CMK (cell line): ENCODE results near the gene POLR2J2.
"Not testable (repeated sequence)": the region's sequence is repeated elsewhere in the genome, so short reads cannot be mapped to it uniquely, and the experiment has no call there.

Experiments
- DNase-seq: peaks from one replicate; pipeline ENCODE4 v3.0.0-alpha.2; 2010; ENCODE audit warnings: low read depth

POLR2J2 gene

DNA sequence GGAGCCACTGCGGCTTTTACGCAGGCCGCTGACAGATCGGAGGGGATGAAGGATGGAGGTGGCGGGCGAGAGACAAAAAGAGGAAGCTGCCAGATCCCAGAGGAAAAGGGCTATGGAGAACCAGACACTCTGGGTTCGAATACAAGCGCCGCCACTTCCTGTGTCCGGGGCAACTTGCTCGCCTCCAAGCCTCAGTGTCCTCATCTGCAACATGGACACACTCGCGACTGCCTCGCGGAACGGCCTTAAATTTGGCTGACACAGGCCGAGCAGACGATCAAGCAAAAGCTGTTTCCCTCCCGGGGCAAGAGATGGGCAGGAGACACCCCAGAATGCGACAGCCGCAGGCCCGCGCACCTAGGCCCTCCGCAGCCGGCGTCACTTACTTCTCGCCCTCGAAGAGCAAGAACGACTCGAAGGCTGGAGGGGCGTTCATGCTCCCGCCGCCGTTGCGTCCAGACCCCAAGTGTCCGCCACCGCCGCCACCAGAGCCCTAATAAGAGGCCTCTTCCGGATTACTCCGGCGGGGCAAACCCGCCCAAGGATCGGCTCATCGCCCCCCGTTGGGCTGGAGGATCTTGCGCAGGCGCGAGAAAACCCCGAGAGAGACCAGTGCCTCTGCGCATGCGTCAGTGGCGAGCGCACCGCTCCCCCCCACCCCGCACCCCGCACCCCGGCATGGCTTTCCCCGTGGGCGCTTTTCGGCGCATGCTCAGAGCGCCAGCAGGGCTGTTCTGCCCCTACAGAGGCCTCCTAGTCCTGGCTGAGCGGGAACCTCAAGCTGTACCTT, at the start of gene POLR2J2:
TSS of gene POLR2J2 (minus strand) at position 498 of the 790 bp plus-strand sequence. CDS start at position 436, 62 bp downstream.
- not testable (repeated sequence) for DNase-seq

DNA sequence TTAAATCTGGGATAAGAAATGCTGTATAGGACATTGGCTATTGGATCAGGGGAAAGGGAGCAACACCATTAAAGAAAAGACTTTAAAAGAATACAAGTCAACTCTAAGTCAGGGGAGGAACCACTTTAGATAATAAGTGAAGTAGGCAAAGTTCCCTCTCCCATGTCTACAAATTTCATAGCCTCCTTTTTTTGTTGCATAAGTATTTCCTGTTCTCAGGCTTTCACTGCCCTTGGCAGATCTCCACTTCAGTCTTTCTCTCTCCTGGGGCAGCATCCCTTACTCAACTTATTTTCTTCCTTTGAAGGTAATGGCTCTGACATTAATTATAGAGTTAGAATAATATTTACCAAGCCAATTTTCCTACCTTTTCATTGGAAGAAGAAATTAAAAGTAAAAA, 47.0 kb upstream of the POLR2J2 start:
- DNase-seq, result not testable (repeated sequence)

DNA sequence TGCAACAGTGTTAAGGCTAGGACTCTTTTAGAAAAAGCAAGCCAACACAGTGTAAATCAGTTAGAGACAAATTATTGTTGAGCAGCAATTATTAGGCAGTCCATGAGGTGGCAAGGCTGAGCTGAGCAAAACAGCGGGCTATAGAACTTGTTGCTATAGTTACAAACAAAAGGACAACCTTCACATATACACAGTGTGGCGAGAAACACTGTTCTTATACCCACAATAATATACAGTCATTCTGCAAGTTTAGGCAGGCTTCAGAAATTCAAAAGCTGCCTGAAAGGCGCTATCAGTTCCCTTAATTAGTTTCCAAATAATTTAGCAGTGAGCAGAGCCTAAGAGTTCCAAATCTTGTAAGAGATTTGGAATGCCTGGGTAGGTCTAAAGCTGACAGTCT, 44.3 kb upstream of the POLR2J2 start:
- not testable (repeated sequence) for DNase-seq

DNA sequence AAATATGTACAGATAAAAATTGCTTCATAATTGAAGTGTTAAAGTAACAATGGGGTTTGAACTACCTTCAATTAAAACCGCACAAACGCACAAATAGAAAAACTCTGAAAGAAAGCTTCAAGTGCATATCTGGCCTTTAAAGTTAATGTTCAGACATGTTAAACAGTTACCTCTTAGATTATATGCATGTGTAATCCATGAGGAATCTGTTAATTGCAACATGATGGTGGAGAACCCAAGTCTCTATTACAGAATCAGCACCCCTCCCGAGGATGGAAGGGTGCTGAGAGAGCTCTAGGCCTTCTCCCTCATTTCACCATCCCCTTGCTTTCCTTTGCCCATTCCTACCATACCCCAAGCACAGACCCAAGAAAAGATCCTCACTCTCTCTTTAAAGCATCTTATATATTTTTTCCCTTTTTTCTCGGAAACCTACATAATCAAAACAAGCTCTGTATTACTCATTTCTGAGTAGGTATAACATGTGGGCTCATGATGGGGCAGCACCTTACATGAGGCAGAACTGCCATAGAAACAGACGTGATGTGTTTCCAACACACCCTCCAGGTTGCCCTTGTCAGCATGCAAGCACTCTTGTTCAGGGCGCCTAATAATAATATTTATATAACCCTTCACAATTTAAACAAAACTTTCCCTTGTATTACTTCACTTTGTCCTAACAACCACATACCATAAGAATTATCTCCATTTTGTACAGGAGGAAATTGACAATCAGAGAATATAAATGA, 43.5 kb upstream of the POLR2J2 start:
- not testable (repeated sequence) for DNase-seq

DNA sequence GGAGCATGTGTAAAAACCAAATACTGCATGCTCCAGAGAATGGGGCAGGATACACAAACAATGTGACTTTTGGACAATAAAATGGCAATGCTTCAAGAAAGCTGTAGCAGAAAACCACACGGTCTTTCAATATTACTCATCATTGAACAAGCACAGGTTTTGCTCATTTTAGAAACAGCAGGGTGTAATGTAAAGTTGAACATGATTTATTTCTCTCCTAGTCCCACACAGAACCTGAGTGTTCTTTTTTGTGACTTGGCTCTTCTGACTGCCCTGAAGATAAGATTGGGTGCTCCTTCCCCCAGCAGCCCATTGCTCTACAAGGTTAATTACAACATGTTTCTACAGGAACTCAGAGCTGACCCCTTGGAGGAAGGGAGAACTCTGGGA, 42.2 kb upstream of the POLR2J2 start:
- not testable (repeated sequence) for DNase-seq

DNA sequence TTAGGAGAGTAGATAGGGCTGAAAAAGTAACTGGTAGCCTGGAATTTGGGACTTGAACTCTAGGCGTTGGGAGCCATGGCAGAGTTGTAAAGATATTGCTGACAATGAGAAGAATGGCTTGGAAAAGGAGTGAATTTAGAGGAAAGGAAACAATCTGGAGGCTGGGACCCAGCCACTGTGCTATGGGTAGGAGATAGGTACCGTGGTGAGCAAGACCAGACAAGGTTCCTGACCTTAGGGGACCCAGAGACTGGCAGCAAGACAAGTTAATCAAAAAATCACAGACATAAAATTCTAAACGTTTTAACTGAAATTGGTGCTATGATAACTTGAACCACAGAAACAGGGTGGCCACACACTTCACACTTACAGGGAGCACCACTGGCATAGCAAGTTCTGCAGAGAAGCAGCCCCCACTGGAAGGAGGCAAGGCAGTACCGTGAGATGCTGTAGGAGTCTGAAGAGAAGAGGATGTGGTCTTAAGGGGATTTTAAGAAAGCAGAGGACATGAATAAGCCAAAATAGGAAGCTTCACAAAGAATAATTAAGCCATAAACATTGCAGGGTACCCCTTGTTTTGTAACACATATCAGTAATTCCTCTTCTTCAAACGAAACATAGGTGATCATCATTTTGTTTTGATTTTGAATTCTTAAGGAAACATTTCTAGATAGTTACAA, 41.7 kb upstream of the POLR2J2 start:
- not testable (repeated sequence) for DNase-seq

DNA sequence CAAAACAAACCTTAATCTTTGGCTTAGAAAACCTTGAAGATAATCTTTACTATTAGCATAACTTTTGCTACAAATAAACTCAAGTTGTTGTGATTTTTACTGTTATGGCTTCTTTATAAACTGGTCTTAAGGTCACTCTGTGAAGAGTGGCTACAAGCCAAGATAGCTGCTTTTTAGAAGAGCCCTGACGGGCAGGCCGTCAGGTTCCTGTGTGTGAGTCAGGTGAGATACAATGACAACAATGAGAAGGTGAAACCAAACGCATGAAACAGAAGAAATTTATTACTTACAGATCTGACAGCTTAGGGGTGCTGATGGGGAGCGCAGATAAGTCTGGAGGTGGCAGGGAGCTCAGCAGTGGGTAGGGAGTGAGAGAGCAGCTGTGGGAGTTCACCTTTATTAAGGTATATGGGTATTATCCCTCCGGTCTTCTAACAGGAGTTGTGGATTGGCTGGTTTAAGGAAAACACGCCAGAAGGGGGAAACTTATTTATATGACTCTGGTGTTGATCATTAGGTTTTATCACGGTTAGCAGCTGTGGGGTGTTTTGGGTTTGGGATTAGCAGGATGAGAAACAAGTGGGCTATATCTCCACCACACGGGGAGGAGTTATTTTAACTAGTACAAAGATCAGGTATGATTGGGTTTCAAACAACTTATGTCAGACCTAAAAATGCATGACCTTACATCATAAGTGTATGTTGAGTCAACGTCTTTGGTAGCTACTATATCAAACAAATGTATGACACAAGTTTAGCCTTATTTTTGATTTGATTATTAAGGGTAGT, 27.7 kb upstream of the POLR2J2 start:
- not testable (repeated sequence) for DNase-seq

DNA sequence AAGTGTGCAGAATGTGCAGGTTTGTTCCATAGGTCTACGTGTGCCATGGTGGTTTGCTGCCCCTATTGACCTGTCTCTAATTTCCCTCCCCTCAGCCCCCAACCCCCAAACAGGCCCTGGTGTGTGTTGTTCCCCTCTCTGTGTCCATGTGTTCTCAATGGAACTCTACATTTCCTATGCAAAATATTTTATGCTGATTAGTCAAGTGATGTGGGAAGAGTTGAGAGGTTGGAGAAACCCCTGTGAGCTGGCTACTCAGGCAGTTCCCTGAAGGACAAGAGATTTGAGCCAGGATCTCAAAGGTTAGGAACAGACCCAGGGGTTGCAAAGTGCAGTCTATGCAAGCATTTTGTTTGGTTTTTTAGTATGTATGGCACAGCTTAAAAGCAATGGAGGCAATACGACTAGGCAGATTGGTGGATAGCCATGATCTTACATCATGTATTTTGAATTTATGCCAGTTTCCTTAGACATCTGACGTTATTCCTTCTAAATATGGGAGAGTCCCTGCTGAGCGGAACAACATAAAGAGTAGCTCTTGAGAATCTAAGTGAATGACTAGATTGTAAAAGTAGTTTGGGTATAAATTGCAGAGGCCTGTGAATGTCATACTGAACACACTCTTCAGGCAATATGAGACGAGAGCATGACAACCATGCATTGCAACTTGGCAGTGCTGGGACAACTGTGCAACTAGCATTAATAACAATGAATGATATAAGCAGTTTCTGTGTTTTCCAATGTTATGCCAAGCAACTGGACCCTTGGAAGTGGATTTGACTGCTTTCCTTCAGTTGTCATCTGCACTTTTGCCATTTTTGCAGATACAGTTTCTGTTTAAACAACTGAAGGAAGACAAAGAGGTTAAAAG, 26.4 kb upstream of the POLR2J2 start:
- DNase-seq, result not testable (repeated sequence)

DNA sequence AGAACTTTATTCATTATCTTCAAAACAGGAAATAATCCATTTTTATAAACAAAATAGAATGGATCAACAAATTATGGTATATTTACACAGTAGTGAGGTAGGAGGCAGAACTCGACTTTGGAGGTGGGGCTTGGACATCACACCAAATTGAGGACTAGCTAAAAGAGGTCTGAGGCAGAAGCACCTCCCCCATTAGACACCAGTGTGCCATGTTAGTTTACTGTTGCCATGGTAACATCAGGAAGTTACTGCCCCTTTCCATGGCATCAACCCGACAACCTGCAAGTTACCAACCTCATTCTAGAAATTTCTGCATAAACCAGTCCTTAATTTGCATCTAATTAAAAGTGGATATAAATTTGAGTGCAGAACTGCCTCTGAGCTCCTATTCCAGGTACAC, 24.5 kb upstream of the POLR2J2 start:
- not testable (repeated sequence) for DNase-seq

DNA sequence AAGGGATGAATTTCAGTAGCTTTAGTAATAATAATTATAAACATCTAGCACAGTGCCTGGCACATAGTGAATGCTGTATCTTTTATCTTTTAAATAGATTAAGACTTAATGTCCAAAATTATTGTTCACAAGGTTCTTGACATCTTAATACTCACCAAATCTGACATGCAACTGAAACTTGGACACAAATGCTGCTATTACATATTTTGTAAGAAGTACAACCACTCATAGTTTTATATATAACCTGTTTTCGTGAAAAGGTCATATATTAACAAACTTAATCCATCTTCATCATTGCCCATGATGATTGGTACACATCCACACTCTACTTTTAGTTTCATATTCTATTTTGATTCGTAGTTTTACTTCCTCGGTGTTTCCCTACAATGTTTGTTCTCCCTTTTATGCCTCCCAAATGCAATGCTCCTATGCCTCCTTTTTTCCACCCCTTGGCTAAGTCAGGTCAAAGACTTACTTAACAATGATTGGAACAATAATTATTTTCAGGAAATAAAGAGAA, 23.6 kb upstream of the POLR2J2 start:
- DNase-seq, result not testable (repeated sequence)

DNA sequence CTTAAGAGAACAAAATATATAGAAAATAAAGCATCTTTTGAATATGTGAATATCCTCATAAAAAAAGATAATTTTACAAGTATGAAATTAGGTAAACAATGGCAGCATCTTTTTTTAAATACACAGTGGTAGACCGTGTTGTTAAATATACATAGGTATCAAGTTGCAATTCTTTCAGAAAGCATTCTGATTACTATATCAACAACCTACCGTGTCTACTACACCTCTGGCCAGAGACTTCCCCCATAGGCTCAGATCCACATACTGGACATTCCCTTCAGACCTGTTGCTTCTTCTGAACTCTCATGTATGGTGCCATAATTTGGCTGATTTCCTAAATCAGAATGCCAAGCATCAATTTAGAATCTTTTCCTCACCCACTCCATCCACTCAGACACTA, 22.5 kb upstream of the POLR2J2 start:
- DNase-seq, result not testable (repeated sequence)

DNA sequence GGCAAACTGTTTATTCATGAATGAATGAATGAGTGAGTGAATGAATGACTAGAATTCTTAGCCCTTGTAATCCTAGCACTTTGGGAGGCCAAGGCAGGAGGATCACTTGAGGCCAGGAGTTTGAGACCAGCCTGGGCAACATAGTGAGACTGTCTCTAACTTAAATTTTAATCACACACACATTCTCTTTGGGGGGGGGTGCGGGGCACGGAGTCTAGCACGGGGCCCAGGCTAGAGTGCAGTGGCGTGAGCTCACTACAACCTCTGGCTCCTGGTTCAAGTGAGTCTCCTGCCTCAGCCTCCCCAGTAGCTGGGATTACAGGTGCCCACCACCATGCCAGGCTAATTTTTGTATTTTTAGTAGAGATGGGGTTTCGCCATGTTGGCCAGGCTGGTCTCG, 19.1 kb upstream of the POLR2J2 start:
- not testable (repeated sequence) for DNase-seq

DNA sequence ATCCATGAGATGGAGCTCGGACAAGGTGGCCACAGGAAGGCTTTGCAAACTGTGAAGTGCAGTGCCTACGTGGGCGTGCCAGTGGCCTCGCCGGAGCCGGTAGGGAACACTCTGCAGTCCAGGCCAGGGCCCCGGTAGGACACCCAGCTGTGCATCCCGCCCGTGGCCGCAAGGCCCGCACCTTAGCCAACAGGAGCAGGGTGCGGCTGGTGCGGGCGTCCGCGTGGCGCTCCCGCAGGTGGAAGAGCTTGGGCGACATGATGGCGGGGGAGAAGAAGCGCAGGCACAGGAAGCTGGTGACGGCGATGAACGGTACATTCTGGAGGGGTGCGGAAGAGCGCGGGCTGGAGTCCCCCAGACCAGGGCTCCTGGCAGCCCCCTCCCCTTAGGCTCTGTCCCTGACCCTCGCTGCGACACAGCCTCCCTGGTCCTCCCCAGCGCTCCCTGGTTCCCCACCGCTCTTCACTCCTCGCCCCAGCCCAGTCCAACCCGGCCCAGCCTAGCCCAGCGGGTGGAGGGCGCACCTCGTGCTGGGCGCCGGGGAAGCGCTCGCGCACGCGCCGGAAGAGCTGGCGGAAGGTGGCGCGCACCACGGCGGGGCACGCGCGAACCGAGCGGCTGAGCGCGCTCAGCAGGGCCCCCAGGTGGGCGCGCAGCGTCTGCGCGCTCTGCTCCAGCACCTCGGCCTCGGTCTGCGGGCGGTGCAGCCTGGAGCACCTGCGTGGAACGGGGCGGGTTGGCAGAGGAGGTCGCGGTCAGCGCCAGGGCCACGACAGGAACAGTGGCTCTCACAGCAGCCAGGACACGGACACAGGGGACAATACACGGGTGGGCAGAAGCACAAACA, 18.2 kb upstream of the POLR2J2 start:
- not testable (repeated sequence) for DNase-seq

DNA sequence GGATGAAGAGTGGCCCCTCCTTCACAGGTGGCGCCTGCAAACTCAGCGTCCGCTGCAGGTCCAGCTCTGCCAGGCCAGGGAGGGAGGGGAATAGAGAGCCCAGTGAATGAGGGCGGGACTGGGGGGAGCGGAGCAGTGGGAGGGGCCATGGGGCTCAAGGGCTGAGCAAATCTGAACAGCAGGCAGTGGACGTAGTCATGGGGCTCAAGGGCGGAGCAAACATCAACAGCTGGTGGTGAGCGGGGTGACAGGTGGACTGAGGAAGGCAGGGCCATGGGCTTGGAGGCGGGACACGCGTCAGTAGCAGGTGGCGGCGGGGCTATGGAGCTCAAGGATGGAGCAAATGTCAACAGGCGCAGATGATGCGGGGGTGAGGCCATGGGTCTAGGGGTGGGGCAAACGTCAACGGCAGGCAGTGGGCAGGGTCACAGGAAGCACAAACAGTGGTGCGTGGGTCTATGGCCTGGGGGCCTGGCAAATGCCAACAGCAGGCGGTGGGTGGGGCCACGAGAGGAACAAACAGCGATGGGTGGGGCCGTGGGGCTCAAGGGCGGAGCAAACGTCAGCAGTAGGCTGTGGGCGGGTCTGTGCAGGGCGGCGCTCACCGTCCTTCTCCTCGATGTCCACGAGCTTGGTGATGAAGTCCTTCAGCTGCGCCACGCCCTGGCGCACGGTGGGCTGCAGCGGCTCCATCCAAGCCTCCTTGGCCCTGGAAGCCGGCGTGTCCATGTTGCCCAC, 17.0 kb upstream of the POLR2J2 start:
- DNase-seq, result not testable (repeated sequence)

DNA sequence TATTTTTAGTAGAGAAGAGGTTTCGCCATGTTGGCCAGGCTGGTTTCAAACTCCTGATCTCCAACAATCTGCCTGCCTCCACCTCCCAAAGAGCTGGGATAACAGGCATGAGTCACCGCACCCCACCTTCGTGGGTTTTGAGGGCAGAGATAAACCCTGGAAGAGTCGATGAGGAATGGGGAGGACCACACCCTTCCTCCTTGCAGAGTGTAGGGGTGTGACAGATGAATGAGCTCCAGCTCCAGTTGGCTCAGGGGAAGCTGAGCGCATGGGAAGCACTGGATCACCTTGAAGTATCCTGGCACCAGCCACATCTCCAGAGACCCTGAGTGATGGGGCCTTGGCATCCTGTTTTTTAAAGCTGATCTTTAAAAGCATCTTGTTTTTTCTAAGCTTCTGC, 11.1 kb upstream of the POLR2J2 start:
- not testable (repeated sequence) for DNase-seq

DNA sequence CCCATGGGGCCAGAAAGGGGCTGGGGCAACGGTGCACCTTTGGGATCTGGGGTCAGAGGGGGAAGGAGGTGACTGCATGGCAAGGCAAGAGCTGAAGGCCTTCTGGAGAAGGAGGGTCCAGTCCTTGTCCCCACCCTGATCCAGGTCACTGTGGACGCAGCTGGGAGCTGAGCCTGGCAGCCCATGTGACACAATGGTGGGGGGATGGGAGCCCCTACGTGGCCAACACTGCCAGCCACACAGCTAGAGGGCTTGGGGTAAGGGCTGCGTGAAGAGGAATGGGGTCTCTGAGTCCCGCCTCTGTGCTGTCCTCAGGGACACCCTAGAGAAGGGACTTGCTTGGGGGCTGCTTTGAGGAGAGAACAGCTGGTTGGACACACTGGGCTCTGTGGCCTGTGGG, 9.3 kb upstream of the POLR2J2 start:
- DNase-seq, result not testable (repeated sequence)

DNA sequence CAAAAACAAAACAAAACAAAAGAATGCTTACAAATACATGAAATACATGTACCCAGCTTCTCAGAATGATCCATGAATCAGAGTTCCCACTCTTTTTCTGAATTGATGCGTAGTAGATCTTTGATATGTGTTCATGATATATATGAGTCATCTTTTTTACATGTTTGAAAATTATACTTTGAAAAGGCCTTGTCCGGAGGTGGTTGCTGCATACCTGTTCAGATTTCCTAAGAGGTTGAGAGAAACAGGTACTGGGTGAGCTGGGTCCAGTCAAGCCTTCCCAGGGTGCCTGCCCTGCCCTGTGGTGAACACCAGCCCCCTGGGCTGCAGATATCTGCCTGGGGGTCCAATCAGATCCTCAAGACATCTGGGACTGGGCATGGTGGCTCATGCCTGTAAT, 4.1 kb upstream of the POLR2J2 start:
- not testable (repeated sequence) for DNase-seq

DNA sequence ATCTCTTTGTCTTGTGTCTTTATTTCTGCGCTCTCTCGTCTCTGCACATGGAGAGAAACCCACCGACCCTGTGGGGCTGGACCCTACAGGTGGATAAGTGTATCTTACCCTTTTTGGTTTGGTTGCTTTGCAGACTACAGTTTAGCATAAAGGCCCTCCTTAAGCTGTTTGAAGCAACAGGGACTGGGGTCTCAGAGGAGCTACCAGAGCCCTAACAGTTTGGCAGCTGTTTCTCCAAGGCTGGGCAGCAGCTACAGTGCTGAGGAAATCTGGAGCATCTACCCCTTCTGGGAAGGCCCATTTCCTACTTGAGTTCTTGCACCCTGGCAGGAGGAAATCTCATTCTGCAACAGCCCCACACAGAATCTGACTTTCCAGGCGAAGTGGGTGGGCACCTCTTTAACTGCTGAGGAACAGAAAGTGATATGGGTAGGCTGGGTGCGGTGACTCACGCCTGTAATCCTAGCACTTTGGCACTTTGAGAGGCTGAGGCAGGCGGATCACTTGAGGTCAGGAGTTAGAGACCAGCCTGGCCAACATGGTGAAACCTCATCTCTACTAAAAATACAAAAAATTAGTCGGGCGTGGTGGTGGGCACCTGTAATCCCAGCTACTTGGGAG, 2.1 kb upstream of the POLR2J2 start:
- not testable (repeated sequence) for DNase-seq
